ENCODE measurements around the gene DNM3.

DNM3 gene

GRCh38 chr1:172165403-172165802 is 324.1 kb downstream of the DNM3 start:
- no peak for TF ChIP-seq MAX (IDR thresholded peaks at IDR 0.05; ENCODE audit: low read depth, low read length)
- TF ChIP-seq MYC (IDR thresholded peaks at IDR 0.05; ENCODE audit: low read depth, low read length), result no peak
- no peak for TF ChIP-seq CTCF (IDR thresholded peaks at IDR 0.05; ENCODE audit: low read depth, low read length)
- no peak for TF ChIP-seq POLR2A (IDR thresholded peaks at IDR 0.05; ENCODE audit: extremely low read depth, insufficient read length)
- H3K4me3 ChIP-seq (ENCODE audit: low read depth, low read length), result no peak overlapping the region
- DNase-seq (ENCODE audit: low read depth), result no peak

GRCh38 chr1:172167796-172168596 is 326.7 kb downstream of the DNM3 start:
- H3K4me3 ChIP-seq (ENCODE audit: low read depth, low read length), result no peak overlapping the region
- TF ChIP-seq MYC (IDR thresholded peaks at IDR 0.05; ENCODE audit: low read depth, low read length), result no peak
- no peak for TF ChIP-seq MAX (IDR thresholded peaks at IDR 0.05; ENCODE audit: low read depth, low read length)
- TF ChIP-seq CTCF (IDR thresholded peaks at IDR 0.05; ENCODE audit: low read depth, low read length), result no peak
- TF ChIP-seq POLR2A (IDR thresholded peaks at IDR 0.05; ENCODE audit: extremely low read depth, insufficient read length), result no peak
- no peak for DNase-seq (ENCODE audit: low read depth)

DNA sequence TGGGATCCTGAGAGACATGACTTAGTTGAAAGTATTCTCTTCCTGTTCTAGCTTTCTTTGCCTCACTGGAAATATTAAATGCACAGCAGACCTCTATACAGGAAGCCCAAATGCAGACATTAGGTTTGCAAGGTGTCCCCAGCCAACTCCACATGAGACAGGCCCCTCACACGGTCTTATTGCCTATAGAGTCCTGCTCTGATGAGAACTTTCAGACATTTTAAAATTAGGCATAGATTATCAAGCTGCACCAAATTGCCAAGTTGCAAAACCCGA is 327.2 kb downstream of the DNM3 start:
- DNase-seq (ENCODE audit: low read depth), result no peak
- no peak overlapping the region for H3K4me3 ChIP-seq (ENCODE audit: low read depth, low read length)
- TF ChIP-seq MAX (IDR thresholded peaks at IDR 0.05; ENCODE audit: low read depth, low read length), result no peak
- TF ChIP-seq MYC (IDR thresholded peaks at IDR 0.05; ENCODE audit: low read depth, low read length), result no peak
- no peak for TF ChIP-seq CTCF (IDR thresholded peaks at IDR 0.05; ENCODE audit: low read depth, low read length)
- no peak for TF ChIP-seq POLR2A (IDR thresholded peaks at IDR 0.05; ENCODE audit: extremely low read depth, insufficient read length)

GRCh38 chr1:172169836-172170235 is 328.5 kb downstream of the DNM3 start:
- no peak for DNase-seq (ENCODE audit: low read depth)

DNA sequence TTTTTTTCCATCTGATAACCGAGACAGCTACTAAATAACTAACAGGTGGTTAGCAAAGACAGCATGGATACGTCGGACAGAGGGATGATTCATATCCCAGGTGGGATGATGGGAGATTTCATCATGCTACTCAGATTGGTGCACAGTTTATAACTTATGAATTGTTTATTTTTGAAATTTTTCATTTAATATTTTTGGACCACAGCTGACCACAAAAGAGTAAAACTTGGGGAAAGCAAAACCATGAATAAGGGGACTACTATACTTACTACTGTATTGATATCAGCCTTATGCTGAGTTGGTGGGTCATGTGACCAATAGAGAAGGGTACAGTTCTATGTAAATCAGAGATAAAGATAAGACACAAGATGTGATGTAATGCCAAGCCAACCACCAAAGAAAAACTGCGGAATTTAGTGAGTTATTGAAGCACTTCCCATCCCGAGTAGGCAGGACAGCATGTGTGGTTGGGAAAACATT is 331.1 kb downstream of the DNM3 start:
- DNase-seq (ENCODE audit: low read depth), result no peak
- TF ChIP-seq POLR2A (IDR thresholded peaks at IDR 0.05; ENCODE audit: extremely low read depth, insufficient read length), result no peak
- TF ChIP-seq MAX (IDR thresholded peaks at IDR 0.05; ENCODE audit: low read depth, low read length), result no peak
- TF ChIP-seq CTCF (IDR thresholded peaks at IDR 0.05; ENCODE audit: low read depth, low read length), result no peak
- no peak for TF ChIP-seq MYC (IDR thresholded peaks at IDR 0.05; ENCODE audit: low read depth, low read length)
- H3K4me3 ChIP-seq (ENCODE audit: low read depth, low read length), result no peak overlapping the region

More at GRCh38 chr1:172169836-172170235, 328.5 kb downstream of the DNM3 start:
- TF ChIP-seq MAX (IDR thresholded peaks at IDR 0.05; ENCODE audit: low read depth, low read length), result no peak
- TF ChIP-seq MYC (IDR thresholded peaks at IDR 0.05; ENCODE audit: low read depth, low read length), result no peak
- no peak for TF ChIP-seq POLR2A (IDR thresholded peaks at IDR 0.05; ENCODE audit: extremely low read depth, insufficient read length)
- no peak for TF ChIP-seq CTCF (IDR thresholded peaks at IDR 0.05; ENCODE audit: low read depth, low read length)
- no peak overlapping the region for H3K4me3 ChIP-seq (ENCODE audit: low read depth, low read length)
